GM19193 (cell line): ENCODE measurements around the gene GAK.

Experiments used
- POLR2A ChIP-seq: IDR thresholded peaks from 4 replicates; pipeline ENCODE4 v1.6.1; 2011; ENCODE audit not compliant: insufficient read depth, insufficient read length; ENCODE audit errors: extremely low read depth

GAK gene

GRCh38 chr4:950136-951020, 18.3 kb upstream of the GAK start:
- no peak for TF ChIP-seq POLR2A

DNA sequence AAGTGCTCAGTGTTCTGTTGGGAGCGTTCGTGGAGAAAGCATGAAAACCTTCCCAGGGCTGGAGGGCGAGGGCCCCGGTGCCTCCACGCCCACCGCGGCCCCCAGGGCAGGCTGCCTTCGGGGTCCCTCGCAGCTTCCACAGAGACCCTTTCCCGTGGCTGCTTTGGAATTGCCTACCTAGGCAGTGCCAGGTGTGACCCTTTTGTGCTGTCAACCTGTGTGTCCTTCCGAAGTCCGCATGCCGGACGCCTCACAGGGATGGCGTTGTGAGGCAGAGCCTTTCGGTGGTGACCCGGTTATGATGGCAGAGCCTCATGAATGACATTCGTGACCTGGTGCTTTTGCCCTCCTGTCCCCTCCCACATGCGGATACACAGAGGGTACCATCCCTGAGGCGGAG, 17.5 kb upstream of the GAK start:
- no peak for TF ChIP-seq POLR2A

DNA sequence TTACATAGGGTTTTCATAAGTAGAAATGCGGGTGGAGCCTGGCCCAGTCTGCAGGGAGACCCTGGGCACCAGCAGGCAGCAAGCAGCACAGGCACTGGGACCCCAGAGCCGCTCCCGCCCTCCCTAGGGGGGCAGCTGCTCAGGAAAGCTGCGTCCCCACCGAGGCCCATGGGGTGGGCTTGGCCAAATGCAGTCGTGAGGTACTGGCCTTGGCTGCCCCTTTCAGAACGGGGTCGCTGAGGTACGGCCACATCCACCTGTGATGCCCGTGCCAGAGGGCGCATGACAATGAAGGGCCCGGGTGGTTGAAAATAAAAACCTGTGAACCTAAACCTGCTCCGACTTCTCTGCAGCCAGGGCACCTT, 16.8 kb upstream of the GAK start:
- TF ChIP-seq POLR2A, result no peak

DNA sequence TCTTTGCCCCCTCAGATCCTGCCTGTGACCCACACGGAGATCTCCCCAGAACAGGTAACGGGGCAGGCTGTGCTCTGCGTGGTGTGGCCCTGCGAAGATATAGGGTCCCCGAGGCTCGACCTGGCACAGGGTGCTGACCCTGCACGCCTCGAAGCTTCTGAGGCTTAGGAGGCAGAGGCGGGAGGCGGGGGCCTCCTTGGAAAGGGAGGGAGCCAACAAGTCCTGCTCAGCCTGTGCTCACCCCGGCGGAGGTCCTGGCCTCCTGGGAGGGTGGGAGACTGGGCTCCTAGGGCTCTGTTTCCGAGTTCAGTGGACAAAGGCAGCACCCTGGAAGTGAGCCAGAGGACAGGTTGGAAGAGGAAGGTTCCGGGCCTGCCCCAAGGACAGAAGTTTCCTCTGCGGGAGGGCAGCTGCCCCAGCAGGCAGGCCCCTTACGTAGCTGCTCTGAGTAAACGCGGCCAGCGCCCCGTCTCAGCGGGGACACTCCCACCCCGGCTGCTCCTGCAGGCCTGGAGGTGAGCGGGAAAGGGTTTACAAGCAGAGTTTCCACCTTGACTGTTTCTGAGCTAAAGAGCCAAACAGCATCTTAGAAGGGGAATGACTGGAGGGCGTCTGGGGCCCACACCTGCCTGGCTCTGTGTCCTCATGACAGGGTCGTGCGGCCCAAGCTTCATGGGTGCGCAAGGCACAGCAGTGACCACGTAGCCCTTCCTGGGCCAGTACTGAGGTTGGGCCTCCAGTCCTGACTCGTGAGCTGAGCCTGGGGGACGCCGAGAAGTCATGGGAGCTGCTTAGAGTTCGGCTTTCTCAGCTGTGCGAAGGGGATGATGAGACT, 16.2 kb upstream of the GAK start:
- no peak for TF ChIP-seq POLR2A

DNA sequence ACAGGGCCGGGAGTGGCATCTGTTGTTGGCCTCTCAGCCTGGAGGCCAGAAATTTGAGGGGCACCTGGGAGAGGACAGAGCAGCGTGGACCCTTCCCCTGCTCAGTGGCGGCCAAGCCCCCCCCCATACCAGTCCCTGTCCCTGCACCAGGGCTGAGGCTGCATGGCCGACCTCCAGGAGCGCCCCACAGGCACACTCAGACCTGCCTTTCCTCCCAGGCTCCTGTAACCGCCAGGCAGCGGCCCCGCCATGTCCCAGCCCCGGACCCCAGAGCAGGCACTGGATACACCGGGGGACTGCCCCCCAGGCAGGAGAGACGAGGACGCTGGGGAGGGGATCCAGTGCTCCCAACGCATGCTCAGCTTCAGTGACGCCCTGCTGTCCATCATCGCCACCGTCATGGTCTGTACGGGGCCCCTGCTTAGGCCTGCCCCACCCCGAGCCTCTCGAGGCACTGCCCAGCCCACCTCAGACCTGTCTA, 15.4 kb upstream of the GAK start:
- TF ChIP-seq POLR2A, result no peak

- TF ChIP-seq POLR2A, result no peak
Observed at GRCh38 chr4:946517-947471, 14.7 kb upstream of the GAK start.

- no peak for TF ChIP-seq POLR2A
Observed at GRCh38 chr4:946103-946450, 14.0 kb upstream of the GAK start.

GRCh38 chr4:945274-946102, 13.4 kb upstream of the GAK start:
- no peak for TF ChIP-seq POLR2A

- no peak for TF ChIP-seq POLR2A
Observed at GRCh38 chr4:932713-933070, 576 bp upstream of the GAK start.

DNA sequence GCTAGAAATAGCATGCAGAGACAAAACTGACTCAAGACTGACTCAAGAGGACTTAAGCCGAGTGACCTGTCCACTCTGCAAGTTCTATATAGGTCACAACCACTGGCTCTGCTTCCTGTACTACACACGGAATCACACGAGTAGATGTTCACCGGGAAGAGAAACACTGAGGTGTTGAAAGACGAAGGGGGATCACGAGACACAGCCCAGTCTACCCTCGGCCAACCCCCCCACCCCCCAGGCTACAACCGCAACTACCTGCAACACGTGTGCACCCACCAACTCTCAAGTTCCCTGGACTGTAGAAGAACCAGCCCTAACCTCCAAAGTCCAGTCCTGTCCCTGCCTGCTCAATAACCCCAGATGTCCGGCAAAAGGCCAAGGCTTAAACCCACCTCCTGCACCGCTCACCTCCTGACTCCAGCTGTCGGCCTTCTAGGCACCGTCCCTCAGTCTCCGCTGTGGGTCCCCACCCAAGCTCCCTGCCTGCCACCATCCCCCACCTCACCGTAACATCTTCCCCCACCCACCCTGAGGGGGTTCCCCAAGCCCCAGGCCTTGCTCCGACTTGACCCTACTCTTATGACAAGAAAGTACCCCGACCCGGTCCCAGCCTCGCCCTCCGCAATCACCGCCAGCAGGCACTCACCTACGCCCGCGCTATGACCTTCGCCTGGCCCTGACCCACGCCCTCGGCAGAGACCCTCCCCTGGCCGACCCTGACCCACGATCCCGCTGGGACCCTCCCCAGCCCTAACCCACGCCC, 739 bp downstream of the GAK start:
- no peak for TF ChIP-seq POLR2A

DNA sequence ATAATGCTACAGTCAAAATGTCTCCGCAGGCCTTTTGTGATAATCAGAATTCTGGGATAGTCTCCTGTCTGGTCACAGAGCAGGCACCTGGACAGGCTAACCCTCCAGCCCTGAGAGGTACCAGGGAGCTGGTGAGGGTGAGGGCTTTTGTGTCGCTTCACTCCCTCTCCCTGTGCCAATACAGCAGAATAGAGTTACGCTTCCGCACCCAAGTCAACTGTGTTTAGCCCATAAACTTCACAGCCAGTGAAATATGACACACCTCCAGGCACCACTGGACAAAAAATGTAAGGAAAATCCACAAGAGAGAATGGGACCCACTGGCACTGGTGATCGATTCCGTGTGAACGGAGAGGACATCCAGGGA, 1.3 kb downstream of the GAK start:
- no peak for TF ChIP-seq POLR2A

GRCh38 chr4:930028-930551, 2.0 kb downstream of the GAK start:
- no peak for TF ChIP-seq POLR2A

- TF ChIP-seq POLR2A, result no peak
Observed at GRCh38 chr4:929096-929765, 2.9 kb downstream of the GAK start.
